HG03064 (cell line): ENCODE data around the gene CREBRF.
A peak's percentile ranks its signal among the peaks of the same experiment; 100 is the strongest.
"Not testable (repeated sequence)": the region's sequence is repeated elsewhere in the genome, so short reads cannot be mapped to it uniquely, and the experiment has no call there.

ENCODE experiments used
- ATAC-seq: cut with Tn5 transposase; IDR thresholded peaks from one replicate; pipeline ENCODE4 v1.9.1; 2021; ENCODE audit warnings: low read depth; ENCODE audit not compliant: unreplicated experiment

CREBRF gene

DNA sequence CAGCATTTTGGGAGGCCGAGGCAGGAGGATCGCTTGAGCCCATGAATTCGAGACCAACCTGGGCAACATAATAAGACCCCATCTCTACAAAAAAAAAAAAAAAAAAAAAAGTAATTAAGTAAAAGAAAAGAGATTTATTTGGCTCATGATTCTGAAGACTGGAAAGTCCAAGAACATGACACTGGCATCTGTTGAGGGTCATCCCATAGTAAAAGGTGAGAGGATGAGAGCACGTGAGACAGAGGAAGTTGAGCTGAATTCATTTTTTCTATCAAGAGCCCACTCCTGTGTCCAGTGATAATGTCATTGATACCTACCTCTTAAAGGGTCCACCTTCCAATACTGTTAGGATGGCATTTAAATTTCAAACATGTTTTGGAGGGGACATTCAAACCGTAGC, 19.8 kb downstream of the CREBRF start:
- ATAC-seq = no peak

GRCh38 chr5:173076471-173076870, 20.3 kb downstream of the CREBRF start:
- ATAC-seq = not testable (repeated sequence)

DNA sequence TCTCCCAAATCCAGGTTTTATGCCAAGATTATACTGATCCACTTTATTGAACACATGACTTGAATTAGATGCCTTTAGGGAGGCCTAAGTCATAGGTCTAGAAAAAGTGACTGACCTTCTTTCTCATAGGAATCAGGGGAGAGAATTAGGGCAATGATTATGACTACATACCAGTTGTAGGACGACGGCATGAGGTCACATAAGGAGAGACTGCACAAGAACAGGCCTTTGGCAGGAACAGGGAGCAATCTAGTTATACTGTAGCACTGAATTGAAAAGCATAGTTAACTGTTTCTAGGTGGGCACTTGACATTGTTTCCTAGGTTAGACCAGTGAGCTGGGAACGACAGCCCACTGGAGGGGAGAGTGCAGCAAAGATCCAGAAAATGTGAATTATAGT, 22.7 kb downstream of the CREBRF start:
- no peak for ATAC-seq

DNA sequence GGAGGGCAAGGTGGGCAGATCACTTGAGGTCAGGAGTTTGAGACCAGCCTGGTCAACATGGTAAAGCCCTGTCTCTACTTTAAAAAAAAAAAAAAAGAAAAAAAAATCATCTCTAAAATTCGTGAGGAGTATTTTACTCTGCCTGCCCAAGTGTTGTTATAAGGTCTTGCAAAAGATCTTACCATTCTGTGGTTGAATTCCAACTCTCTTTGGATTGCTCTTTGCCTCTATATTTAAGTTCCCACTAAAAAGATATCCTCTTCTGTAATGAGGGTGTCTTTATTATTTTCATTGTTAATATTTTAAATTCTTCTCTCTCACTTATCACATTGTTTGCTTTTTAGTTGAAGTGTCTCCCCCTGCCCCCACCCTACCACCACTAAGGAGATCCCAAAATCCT, 33.4 kb downstream of the CREBRF start:
- ATAC-seq = no peak

- ATAC-seq = no peak
These were observed 34.5 kb downstream of the CREBRF start for GRCh38 chr5:173090639-173091038.

- no peak for ATAC-seq
These were observed 35.8 kb downstream of the CREBRF start for GRCh38 chr5:173091981-173092380.

DNA sequence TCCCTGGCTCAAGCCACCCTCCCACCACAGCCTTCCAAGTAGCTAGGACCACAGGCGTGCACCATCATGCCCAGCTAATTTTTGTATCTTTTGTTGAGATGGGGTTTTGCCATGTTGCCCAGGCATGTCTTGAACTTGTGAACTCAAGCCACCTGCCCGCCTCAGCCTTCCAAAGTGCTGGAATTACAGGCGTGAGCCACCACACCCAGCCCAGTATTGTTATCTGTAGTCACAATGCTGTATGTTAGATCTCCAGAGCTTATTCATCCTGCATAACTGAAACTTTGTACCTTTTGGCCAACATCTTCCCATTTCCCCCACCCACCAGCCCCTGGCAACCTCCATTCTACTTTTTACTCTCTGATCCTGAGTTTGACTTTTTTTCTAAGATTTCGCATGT, 37.5 kb downstream of the CREBRF start:
- no peak for ATAC-seq

- ATAC-seq = no peak
These were observed 38.0 kb downstream of the CREBRF start for GRCh38 chr5:173094012-173094661.

- no peak for ATAC-seq
These were observed 42.6 kb downstream of the CREBRF start for GRCh38 chr5:173098787-173099186.

DNA sequence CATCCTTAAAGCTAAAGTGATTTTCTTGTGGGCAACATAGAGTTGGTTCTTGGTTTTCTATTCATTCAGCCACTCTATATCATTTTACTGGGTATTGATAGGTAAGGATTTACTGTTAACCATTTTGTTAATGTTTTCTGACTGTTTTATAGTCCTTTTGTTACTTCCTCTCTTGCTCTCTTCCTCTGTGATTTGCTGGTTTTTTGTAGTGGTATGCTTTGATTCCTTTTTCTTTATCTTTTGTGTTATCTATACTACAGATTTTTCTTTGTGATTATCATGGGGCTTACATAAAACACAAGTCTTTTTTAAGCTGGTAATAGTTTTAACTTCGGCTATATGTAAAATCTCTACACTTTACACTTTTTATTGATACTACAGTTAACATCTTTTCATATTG, 43.3 kb downstream of the CREBRF start:
- no peak for ATAC-seq

DNA sequence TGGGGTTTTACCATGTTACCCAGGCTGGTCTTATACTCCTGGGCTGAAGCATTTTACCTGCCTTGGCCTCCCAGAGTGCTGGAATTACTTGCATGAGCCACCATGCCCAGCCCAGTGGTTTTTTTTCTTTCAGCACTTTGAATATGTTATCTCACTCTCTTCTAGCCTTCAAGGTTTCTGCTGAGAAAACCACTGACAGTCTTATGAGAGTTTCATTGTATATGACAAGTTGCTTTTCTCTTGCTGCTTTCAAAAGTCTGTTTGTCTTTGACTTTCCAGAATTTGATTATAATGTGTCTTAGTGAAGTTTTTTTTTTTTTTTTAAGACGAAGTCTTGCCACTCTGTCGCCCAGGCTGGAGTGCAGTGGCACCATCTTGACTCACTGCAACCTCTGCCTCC, 45.1 kb downstream of the CREBRF start:
- no peak for ATAC-seq

DNA sequence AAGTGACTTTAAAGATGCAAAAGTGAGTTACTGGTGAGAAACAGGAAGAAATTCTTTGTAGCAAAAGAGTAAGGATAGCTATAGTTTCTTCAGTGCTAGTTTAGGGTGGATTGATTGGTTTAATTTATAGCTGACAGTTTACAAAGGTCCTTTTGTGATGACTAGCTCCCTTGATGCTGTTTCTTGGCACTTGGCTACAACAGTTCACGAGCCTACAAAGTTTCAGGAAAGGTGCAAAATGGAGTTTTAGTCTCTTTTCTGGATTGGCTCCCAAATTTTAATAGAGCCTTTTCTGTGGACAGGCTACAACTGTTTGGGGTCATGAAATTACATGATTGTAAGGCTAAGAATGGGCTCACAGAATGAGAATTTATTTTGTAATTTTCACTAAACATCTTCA, 47.3 kb downstream of the CREBRF start:
- no peak for ATAC-seq

GRCh38 chr5:173108914-173109313, 52.8 kb downstream of the CREBRF start:
- no peak for ATAC-seq

GRCh38 chr5:173114536-173114935, 58.4 kb downstream of the CREBRF start:
- ATAC-seq = no peak

DNA sequence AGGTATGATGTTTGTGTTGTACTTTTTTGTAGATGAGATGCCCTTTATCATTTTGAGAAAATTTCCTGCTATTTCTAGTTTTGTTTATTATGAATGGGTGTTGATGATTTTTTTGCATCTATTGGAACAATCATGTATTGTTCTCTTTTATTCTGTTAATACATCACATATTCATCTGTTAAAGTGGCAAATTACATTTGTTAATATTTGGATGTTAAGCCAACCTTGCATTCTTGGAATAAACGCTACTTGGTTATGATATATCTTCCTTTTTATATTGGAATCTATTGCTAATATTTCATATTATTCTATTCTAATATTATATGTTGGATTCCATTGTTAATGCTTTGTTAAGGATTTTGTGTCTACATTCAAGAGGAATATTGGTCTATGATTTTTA, 63.6 kb downstream of the CREBRF start:
- ATAC-seq = no peak

- ATAC-seq = no peak
These were observed 67.3 kb downstream of the CREBRF start for GRCh38 chr5:173123416-173123815.

- ATAC-seq = not testable (repeated sequence)
These were observed 76.0 kb downstream of the CREBRF start for GRCh38 chr5:173132166-173132565.

GRCh38 chr5:173138707-173139106, 82.6 kb downstream of the CREBRF start:
- ATAC-seq = no peak

GRCh38 chr5:173139631-173140030, 83.5 kb downstream of the CREBRF start:
- ATAC-seq = no peak

DNA sequence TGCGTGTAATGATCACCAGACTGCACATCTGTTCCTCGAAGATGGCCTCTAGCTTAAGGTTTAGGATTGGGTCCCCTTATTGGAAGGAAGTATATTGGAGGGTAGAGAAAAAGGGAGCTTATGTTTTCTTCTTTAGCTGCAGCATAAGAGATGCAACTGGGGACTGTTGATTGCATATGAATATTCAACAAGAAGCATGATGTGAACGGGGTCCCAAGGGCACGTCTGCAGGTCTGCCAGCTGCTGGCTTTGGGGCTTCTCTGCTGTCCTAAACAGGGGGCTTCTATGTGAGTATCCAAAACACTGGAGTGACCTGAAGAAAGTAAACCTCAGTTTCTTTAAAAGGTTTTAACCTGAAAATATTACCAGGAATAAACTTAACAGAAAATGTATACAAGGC, 84.6 kb downstream of the CREBRF start:
- no peak for ATAC-seq

GRCh38 chr5:173143567-173143966, 87.4 kb downstream of the CREBRF start:
- no peak for ATAC-seq

GRCh38 chr5:173144200-173145176, 88.3 kb downstream of the CREBRF start, which contains the start of gene BNIP1:
TSS of gene BNIP1 (plus strand) at chr5:173144531. CDS start at chr5:173144546, 15 bp downstream.
- ATAC-seq = peak; percentile 89
